ENCODE measurements around the gene MGAM2.

Gene MGAM2

DNA sequence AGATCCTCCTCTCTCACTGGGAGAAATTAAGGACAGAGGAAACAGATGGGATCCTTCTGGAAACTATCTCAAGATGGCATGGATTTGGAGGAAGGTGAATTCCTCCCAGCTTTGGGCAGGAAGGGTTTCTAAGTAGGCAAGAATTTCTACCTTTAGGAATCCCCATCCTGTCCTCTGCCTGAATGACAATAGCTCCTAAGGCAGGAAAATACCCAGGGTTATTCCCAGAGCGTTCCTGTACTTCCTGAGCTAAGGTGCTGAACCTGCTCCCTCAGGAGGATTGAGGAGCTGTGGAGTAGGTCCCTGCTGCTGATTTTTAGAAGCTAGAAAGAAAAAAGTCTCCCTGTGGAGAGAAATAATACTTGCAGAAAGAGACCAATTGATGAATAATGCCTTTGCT lies 568 bp downstream of the MGAM2 start:
- H3K4me3 ChIP-seq, result no peak overlapping the region

GRCh38 chr7:142114207-142114606 lies 2.7 kb downstream of the MGAM2 start:
- Histone ChIP-seq H3K4me3 (no peak overlapping the region), H3K27ac (no peak overlapping the region)

More for the DNA sequence above, 568 bp downstream of the MGAM2 start:
- H3K27ac ChIP-seq, result no peak overlapping the region

- Histone ChIP-seq H3K27ac (no peak overlapping the region), H3K4me3 (no peak overlapping the region)
These were observed 9.0 kb downstream of the MGAM2 start for GRCh38 chr7:142120524-142120923.

GRCh38 chr7:142123184-142123583 lies 11.7 kb downstream of the MGAM2 start:
- no peak overlapping the region for H3K4me3 ChIP-seq
- H3K27ac ChIP-seq, result no peak overlapping the region

GRCh38 chr7:142125256-142125955 lies 13.9 kb downstream of the MGAM2 start:
- Histone ChIP-seq H3K27ac (no peak overlapping the region), H3K4me3 (no peak overlapping the region)

DNA sequence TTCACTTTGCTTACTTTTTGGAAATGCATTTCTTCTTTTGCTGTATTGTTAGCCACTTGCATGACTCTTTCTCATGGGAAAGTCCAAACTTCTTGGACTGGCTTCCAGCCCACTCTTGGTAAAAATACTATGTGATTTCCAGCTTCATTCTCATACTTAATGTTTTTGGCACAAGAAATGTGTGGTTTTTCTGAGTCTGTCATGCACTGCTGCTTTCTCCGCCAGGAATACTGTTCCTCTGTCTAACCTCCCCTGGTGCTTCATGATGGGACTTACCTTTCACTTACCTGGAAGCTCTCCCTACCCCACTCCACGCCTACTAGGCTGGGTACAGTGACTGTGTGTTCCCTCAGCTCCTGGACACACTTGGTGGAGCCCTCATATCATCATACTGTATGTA lies 18.7 kb downstream of the MGAM2 start:
- Histone ChIP-seq H3K4me3 (no peak overlapping the region), H3K27ac (no peak overlapping the region)

DNA sequence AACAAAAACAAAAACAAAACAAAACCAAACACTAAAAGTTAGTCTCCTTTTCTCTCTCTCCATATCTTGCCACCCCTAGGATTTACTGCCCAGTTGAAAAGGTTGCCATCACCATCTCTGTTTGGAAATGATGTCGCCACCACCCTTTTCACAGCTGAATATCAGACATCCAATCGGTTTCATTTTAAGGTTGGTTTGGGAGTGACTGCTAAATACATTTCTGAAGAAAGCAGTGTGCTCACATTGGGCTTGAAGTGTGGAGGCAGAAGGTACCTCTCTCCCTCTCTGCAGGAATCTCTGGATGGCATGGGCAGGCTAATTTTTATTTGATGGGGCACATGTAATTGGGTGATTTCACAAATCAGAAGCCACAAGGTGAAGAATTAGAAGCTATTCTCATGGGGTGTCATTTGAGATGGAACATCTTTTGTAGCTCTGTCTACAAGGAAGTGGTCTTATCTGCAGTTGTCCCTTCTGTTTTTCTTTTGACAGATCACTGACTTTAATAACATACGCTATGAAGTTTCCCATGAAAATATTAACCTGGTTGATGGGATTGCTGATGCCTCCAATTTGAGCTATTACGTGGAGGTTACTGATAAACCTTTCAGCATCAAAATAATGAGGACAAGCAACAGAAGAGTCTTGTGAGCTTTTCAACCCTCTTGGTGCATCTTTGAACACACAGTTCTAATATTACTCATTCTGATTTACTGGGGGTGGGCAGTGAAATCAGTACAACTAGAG lies 20.1 kb downstream of the MGAM2 start:
- Histone ChIP-seq H3K27ac (no peak overlapping the region), H3K4me3 (no peak overlapping the region)

GRCh38 chr7:142133731-142134148 lies 22.2 kb downstream of the MGAM2 start:
- no peak overlapping the region for H3K27ac ChIP-seq
- H3K4me3 ChIP-seq, result no peak overlapping the region

DNA sequence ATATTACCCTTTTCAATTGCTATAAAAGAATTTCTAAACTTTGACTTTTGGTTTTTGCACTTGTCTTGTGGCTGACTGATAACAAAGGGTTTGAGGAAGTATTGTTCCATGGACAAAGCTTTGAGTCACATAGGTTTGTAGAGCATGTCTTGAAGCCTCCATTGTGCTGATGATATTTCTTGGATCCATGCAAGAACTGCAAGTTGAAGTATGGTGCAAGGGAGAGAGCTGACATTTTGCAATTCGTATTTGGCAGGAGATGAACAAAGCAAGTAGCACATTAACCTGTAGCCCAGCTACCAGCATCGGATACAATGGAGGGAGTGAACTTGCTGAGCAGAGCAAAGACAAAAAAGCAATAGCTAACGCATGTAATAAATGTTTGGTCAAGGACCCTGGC lies 23.4 kb downstream of the MGAM2 start:
- H3K4me3 ChIP-seq, result no peak overlapping the region
- H3K27ac ChIP-seq, result no peak overlapping the region

- Histone ChIP-seq H3K27ac (no peak overlapping the region), H3K4me3 (no peak overlapping the region)
These were observed 27.5 kb downstream of the MGAM2 start for GRCh38 chr7:142138996-142139395.

GRCh38 chr7:142139597-142140400 lies 28.3 kb downstream of the MGAM2 start:
- Histone ChIP-seq H3K4me3 (no peak overlapping the region), H3K27ac (no peak overlapping the region)

DNA sequence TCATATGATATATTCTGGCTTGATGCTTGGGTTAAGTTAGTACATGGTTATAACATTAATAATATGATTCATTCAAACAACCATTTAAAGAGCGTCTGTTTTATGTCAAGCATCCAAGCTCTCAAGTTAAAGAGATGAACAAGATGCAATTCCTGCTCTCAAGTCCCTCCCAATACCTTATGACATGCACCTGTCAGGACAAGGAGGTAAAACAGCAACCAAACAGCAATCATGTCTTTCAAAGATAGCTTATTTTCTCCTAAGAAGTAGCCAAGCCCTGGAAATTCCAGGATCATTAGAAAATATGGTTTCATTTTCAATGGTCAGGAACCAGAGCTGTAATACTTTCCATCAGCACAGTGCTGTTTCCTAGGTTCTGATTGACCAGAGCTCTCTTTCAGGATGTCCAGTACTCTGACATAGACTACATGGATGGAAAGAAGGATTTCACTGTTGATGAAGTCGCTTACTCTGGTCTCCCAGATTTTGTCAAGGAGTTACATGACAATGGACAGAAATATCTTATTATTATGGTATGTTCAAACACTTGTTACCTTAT lies 29.0 kb downstream of the MGAM2 start:
- no peak overlapping the region for H3K27ac ChIP-seq
- H3K4me3 ChIP-seq, result no peak overlapping the region

DNA sequence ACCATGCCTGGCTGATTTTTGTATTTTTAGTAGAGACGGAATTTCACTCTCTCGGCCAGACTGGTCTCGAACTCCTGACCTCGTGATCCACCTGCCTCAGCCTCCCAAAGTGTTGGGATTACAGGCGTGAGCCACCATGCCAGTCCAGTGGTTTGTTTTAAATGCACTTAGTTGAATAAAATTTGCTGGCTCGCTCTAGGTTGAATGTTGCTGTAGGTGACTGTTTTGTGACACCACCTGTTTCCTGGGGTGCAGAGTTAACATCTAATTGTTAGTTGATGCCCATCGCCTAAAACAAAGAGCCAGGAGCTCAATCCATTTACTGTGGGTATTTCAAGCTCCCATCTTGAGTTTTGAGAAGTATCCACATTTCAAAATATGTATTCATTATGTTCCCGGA lies 31.2 kb downstream of the MGAM2 start:
- no peak overlapping the region for H3K27ac ChIP-seq
- no peak overlapping the region for H3K4me3 ChIP-seq

GRCh38 chr7:142146124-142146523 lies 34.6 kb downstream of the MGAM2 start:
- no peak overlapping the region for H3K27ac ChIP-seq
- H3K4me3 ChIP-seq, result no peak overlapping the region

DNA sequence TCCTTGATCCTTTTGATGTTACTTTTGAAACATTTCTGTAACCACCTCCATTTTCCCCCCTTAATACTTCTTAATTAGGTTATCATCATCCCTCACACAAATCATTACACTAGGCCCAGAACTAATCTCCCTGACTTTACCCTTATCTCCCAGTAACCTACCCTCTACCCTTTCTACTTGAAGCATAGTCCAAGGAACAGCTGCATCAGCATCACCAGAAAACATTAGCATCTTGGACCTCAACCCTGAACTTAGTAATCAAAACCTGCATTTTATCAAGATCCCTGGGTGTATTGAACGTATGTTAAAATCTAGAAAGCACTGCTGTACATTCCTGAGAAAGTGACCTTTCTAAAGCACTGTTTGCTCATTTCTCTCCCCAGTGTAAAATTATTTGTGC lies 38.8 kb downstream of the MGAM2 start:
- H3K27ac ChIP-seq, result no peak overlapping the region

GRCh38 chr7:142150869-142151268 lies 39.4 kb downstream of the MGAM2 start:
- Histone ChIP-seq H3K4me3 (no peak overlapping the region), H3K27ac (no peak overlapping the region)

More for the DNA sequence above, 38.8 kb downstream of the MGAM2 start:
- H3K4me3 ChIP-seq, result no peak overlapping the region

DNA sequence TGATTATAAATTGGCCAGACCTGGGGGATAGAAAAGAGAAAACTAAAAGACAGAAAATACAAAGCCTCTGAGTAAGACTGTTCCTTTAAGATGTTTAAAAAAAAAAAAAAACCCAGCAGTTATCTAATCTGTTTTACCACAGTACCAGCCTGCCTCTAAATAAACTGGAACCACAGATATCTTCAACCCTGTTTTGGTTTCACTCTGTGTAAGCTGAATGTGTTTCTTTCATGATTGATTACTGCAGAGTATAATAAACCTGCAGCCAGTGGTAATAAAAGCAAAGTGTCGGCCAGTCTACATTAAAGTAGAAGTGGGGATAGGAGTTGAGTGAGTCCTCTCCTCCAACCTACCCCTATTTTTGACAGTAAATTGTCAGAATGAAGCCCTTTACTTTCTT lies 40.6 kb downstream of the MGAM2 start:
- H3K4me3 ChIP-seq, result no peak overlapping the region
- no peak overlapping the region for H3K27ac ChIP-seq

DNA sequence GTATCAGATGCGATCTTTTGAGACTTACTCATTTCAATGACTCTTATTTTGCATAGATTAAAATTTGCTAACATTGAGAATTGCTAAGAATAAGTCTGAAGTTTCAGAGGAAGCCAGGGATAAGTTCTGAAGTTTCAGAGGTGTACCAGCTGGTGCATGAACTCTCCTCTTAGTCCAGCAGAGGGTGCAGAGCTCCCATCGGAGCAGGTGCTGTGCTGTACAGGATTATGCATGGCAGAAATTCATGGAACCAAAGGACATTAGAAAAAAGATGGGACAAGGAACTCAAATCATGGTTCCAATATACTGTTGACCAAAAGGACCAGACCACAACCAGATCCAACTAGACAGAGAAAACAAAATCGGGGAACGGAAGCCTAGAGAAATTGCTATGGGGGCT lies 41.9 kb downstream of the MGAM2 start:
- Histone ChIP-seq H3K4me3 (no peak overlapping the region), H3K27ac (no peak overlapping the region)

DNA sequence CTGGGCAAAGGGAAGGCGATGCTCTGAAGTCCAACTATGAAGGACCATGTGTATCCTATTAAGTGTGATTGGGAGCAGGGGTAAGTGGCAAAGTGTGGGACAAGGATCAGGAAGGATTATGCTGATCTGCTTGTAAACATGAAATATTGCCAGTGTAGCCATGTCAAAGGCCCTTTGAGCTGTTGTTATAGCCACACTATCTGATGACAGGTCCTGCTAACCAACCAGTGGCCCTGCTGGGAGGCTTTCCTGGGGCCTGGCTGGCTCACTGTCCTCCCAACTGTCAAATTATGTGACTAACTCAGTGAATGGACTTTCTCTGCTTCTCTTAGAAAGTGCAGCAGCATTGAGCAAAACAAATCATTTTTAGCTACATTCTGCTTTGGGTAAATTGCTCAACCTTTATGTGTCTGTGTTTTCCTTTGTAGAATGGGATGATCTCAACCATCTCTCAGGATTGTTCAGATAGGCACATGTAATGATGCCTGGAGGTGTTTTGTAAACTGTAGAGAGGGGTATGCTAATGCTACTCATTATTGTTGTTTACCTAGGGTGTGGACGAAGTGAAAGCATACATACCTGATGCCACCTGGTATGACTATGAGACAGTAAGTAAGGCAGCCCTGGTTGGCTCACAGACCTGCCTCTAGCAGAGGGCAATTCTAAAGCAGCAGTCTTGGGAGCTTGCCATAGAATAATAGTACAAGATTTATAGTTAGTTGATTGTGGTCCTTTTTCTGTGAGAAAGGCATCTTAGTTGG lies 47.4 kb downstream of the MGAM2 start:
- H3K4me3 ChIP-seq, result no peak overlapping the region
- no peak overlapping the region for H3K27ac ChIP-seq

GRCh38 chr7:142161921-142162320 lies 50.4 kb downstream of the MGAM2 start:
- Histone ChIP-seq H3K4me3 (no peak overlapping the region), H3K27ac (no peak overlapping the region)

All from skin epidermis (tissue), 12 donors.